Activated CD8-positive, alpha-beta T cell treated with anti-CD3 and anti-CD28 coated beads for 36 hours (primary cell): ENCODE measurements around the gene LAG3. TPM values are rescaled to one million over a fixed set of nuclear protein-coding genes. Genes with fewer than 3 reads are reported as not detected.

Experiments
- ATAC-seq: fragments of 200-7000 bp; cut with Tn5 transposase; one replicate; pipeline ENCODE4 v1.10.0; 2021; ENCODE audit warnings: mild to moderate bottlenecking, moderate library complexity
- CTCF ChIA-PET: fragments of 350-600 bp; sonication (Branson Sonifier 250); formaldehyde crosslinking; loops from one replicate; lab custom pipeline; 2021; ENCODE audit warnings: antibody characterized with exemption; lab: Charles Lee
- POLR2A ChIA-PET: fragments of 350-600 bp; sonication (Branson Sonifier 250); formaldehyde crosslinking; loops from one replicate; lab custom pipeline; 2021; ENCODE audit warnings: antibody characterized with exemption; lab: Charles Lee
- DNase-seq: peaks from one replicate; pipeline ENCODE4 v3.0.0-alpha.2; 2020
- H3K27ac Mint-ChIP-seq: one replicate; pipeline ENCODE4 v1.8.0; 2021; ENCODE audit warnings: mild to moderate bottlenecking, mixed read lengths
- H3K27me3 Mint-ChIP-seq: one replicate; pipeline ENCODE4 v1.8.0; 2021; ENCODE audit warnings: mixed read lengths
- H3K36me3 Mint-ChIP-seq: one replicate; pipeline ENCODE4 v1.8.0; 2021; ENCODE audit warnings: low read depth, mixed read lengths
- H3K4me1 Mint-ChIP-seq: one replicate; pipeline ENCODE4 v1.8.0; 2021; ENCODE audit warnings: low read depth, mixed read lengths
- H3K4me3 Mint-ChIP-seq: one replicate; pipeline ENCODE4 v1.8.0; 2021; ENCODE audit warnings: mild to moderate bottlenecking, moderate library complexity, mixed read lengths
- H3K9me3 Mint-ChIP-seq: one replicate; pipeline ENCODE4 v1.8.0; 2021; ENCODE audit warnings: mixed read lengths
- CTCF ChIP-seq: fragments of 200-600 bp; IDR thresholded peaks from one replicate; pipeline ENCODE4 v1.8.0; 2022; ENCODE audit warnings: antibody characterized with exemption, mild to moderate bottlenecking
- intact Hi-C: fragments of 100-400 bp; cut with micrococcal nuclease; formaldehyde crosslinking; loops from one replicate; pipeline ENCODE4 v1.10.0; 2022
- total RNA-seq, 2 experiments: library from RNA; stranded (reverse); gene quantifications; one replicate each; pipeline ENCODE4 v1.2.3, GENCODE V29; 2021

The LAG3 gene
- total RNA-seq, 2 experiments from 2014 or later = 264 to 268 TPM

GRCh38 chr12:6766651-6767349 is 5.5 kb upstream of the LAG3 start:
- peak; percentile 65 for ATAC-seq
- peak overlapping the region; percentile 71 for H3K4me3 Mint-ChIP-seq
- H3K36me3 Mint-ChIP-seq = peaks cover 21% of the 10 kb centered on the region
- H3K27ac Mint-ChIP-seq = peak overlapping the region; percentile 64
- peak; percentile 51 for TF ChIP-seq CTCF
- CTCF ChIA-PET = interaction anchor here (0.8 to 6.2 kb wide), 29 partner anchors 8 to 418 kb away, joined by 3 to 89 read pairs (median 5); partner anchors contain the start of genes CD4, COPS7A, GPR162 and MLF2
- DNase-seq = peak; percentile 61
- peaks cover 32% of the 10 kb centered on the region for H3K27me3 Mint-ChIP-seq
- intact Hi-C loops = no loop called here
- H3K4me1 Mint-ChIP-seq = peaks cover 46% of the 10 kb centered on the region
- no peaks in the 10 kb centered on the region for H3K9me3 Mint-ChIP-seq
- POLR2A ChIA-PET = interaction anchor here (0.7 to 4.9 kb wide), 7 partner anchors 9 to 100 kb away, joined by 3 to 31 read pairs (median 3); partner anchors contain the start of gene MLF2

GRCh38 chr12:6767353-6768319 is 4.7 kb upstream of the LAG3 start:
- POLR2A ChIA-PET = interaction anchor here (0.7 to 4.9 kb wide), 5 partner anchors 11 to 101 kb away, joined by 3 to 31 read pairs (median 16); partner anchors contain the start of gene MLF2
- DNase-seq = no peak
- peaks cover 24% of the 10 kb centered on the region for H3K36me3 Mint-ChIP-seq

GRCh38 chr12:6768437-6768914 is 3.8 kb upstream of the LAG3 start:
- peaks cover 32% of the 10 kb centered on the region for H3K36me3 Mint-ChIP-seq
- peak overlapping the region; percentile 71 for H3K4me3 Mint-ChIP-seq
- H3K9me3 Mint-ChIP-seq = no peaks in the 10 kb centered on the region
- peaks cover 24% of the 10 kb centered on the region for H3K27me3 Mint-ChIP-seq
- POLR2A ChIA-PET = interaction anchor here (0.7 to 4.9 kb wide), 4 partner anchors 10 to 16 kb away, joined by 3 to 31 read pairs (median 12); partner anchors contain the start of gene MLF2
- ATAC-seq (no peak), DNase-seq (no peak)
- CTCF ChIA-PET = interaction anchor here (1.1 to 6.2 kb wide), 5 partner anchors 11 to 83 kb away, joined by 5 to 89 read pairs (median 9); partner anchors contain the start of genes MLF2 and USP5
- intact Hi-C loops = no loop called here
- H3K4me1 Mint-ChIP-seq = peaks cover 51% of the 10 kb centered on the region
- no peak overlapping the region for H3K27ac Mint-ChIP-seq
- TF ChIP-seq CTCF = no peak

More at GRCh38 chr12:6767353-6768319, 4.7 kb upstream of the LAG3 start:
- peaks cover 49% of the 10 kb centered on the region for H3K4me1 Mint-ChIP-seq
- CTCF ChIA-PET = interaction anchor here (1.0 to 6.2 kb wide), 24 partner anchors 7 to 419 kb away, joined by 3 to 89 read pairs (median 5); partner anchors contain the start of genes CD4, COPS7A, GPR162 and MLF2
- peaks cover 28% of the 10 kb centered on the region for H3K27me3 Mint-ChIP-seq
- no peak for TF ChIP-seq CTCF
- peak overlapping the region; percentile 64 for H3K27ac Mint-ChIP-seq
- ATAC-seq = no peak
- peak overlapping the region; percentile 71 for H3K4me3 Mint-ChIP-seq
- intact Hi-C loops = no loop called here
- no peaks in the 10 kb centered on the region for H3K9me3 Mint-ChIP-seq

GRCh38 chr12:6768990-6769389 is 3.3 kb upstream of the LAG3 start:
- H3K9me3 Mint-ChIP-seq = no peaks in the 10 kb centered on the region
- H3K4me1 Mint-ChIP-seq = peaks cover 50% of the 10 kb centered on the region
- H3K27me3 Mint-ChIP-seq = peaks cover 24% of the 10 kb centered on the region
- TF ChIP-seq CTCF = no peak
- H3K36me3 Mint-ChIP-seq = peaks cover 34% of the 10 kb centered on the region
- H3K4me3 Mint-ChIP-seq = peak overlapping the region; percentile 71
- ChIA-PET CTCF (interaction anchor here (1.6 to 6.2 kb wide), 2 partner anchors 11 to 16 kb away, joined by 9 to 89 read pairs; partner anchors contain the start of gene MLF2), POLR2A (interaction anchor here (0.7 to 4.9 kb wide), 3 partner anchors 9 to 16 kb away, joined by 3 to 21 read pairs (median 4); partner anchors contain the start of gene MLF2)
- intact Hi-C loops = no loop called here
- no peak overlapping the region for H3K27ac Mint-ChIP-seq
- no peak for ATAC-seq
- no peak for DNase-seq
